Naive thymus-derived CD8-positive, alpha-beta T cell (primary cell): Measurements from ENCODE around the gene GCSAM. TPM values are rescaled to one million over a fixed set of nuclear protein-coding genes. Genes with fewer than 3 reads are reported as not detected.
A peak's percentile ranks its signal among the peaks of the same experiment; 100 is the strongest.

ENCODE experiments used
- ATAC-seq, 2 donors: fragments of 150-1000 bp; cut with Tn5 transposase in 1 of 2; sonication (Bioruptor Pico), chemical (Tn5 transposase) in 1 of 2; 1 replicate in 1 of 2; 2 replicates in 1 of 2; pipeline ENCODE4 v1.10.0; 2021; ENCODE audit warnings: mild to moderate bottlenecking in 2 of 2, moderate library complexity in 2 of 2
- POLR2A ChIA-PET: fragments of 350-600 bp; sonication (Branson Sonifier 250); formaldehyde crosslinking; loops from one replicate; lab custom pipeline; 2021; ENCODE audit warnings: antibody characterized with exemption; lab: Charles Lee
- DNase-seq, 10 donors: peaks; one replicate each; pipeline versions ENCODE4 v3.0.0 to v3.0.0-alpha.2; 2020 to 2022
- H3K27ac Mint-ChIP-seq, 10 donors: one replicate each; pipeline ENCODE4 v1.8.0; 2020 to 2022; ENCODE audit warnings: mild to moderate bottlenecking in 10 of 10, mixed read lengths in 10 of 10, moderate library complexity in 4 of 10, inconsistent platforms in 1 of 10
- H3K27me3 Mint-ChIP-seq, 5 donors: one replicate each; pipeline ENCODE4 v1.8.0; 2021 to 2022; ENCODE audit warnings: mixed read lengths in 5 of 5
- H3K36me3 Mint-ChIP-seq, 3 donors: one replicate each; pipeline ENCODE4 v1.8.0; 2020 to 2022; ENCODE audit warnings: mixed read lengths in 3 of 3, mild to moderate bottlenecking in 2 of 3, inconsistent platforms in 1 of 3
- H3K4me1 Mint-ChIP-seq, 4 donors: one replicate each; pipeline ENCODE4 v1.8.0; 2021 to 2022; ENCODE audit warnings: mixed read lengths in 4 of 4
- H3K4me3 Mint-ChIP-seq, 10 donors: one replicate each; pipeline ENCODE4 v1.8.0; 2020 to 2022; ENCODE audit warnings: mild to moderate bottlenecking in 10 of 10, mixed read lengths in 10 of 10, moderate library complexity in 6 of 10, inconsistent platforms in 1 of 10
- H3K9me3 Mint-ChIP-seq, 9 donors: one replicate each; pipeline ENCODE4 v1.8.0; 2020 to 2022; ENCODE audit warnings: mixed read lengths in 9 of 9, mild to moderate bottlenecking in 3 of 9, inconsistent platforms in 1 of 9, moderate library complexity in 1 of 9
- polyA plus RNA-seq, 3 donors: library from polyadenylated mRNA; unstranded; fragments of 300-500 nt; fragmentation: Illumina TruSeq; gene quantifications; one replicate each; pipeline ENCODE4 v1.2.3, GENCODE V29; 2021
- total RNA-seq, 8 experiments: library from RNA in 2 of 8; stranded (reverse) in 2 of 8; gene quantifications; one replicate each; pipeline ENCODE4 v1.2.3 and lab custom pipeline; 2021 to 2026

Gene GCSAM
- total and polyA plus RNA-seq, 5 experiments from 2014 or later: 15.1 to 25.3 (median 18.1) TPM

DNA sequence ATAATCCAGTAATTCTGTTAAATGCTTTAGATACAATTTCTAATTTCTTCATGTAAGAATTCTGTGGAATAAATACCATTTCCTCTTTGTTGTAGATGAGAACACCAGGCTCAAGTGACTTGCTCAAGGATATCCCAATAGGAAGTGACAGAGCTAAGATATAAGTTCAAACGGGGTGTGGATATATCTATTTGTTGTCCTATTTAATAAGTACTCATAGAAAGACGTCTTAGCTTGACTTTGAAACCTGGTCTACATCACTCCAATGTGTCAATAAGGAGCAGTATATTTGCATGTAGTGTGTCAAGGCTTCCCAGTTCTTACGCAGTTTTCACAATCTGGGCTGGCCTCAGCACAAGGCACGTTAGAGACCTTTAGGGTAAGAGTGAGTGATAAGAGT lies 4.7 kb upstream of the GCSAM start:
- ATAC-seq: no peak
- H3K4me3 Mint-ChIP-seq: no peak overlapping the region
- POLR2A ChIA-PET: no interaction called here
- peak overlapping the region in 3 of 10 donors; percentile 15 to 98 (median 17) for H3K27ac Mint-ChIP-seq
- no peaks in the 10 kb centered on the region for H3K9me3 Mint-ChIP-seq
- DNase-seq: no peak
- no peaks in the 10 kb centered on the region for H3K36me3 Mint-ChIP-seq
- peaks cover 18 to 56% (median 53%) of the 10 kb centered on the region in 4 donors for H3K4me1 Mint-ChIP-seq
- no peaks in the 10 kb centered on the region for H3K27me3 Mint-ChIP-seq

DNA sequence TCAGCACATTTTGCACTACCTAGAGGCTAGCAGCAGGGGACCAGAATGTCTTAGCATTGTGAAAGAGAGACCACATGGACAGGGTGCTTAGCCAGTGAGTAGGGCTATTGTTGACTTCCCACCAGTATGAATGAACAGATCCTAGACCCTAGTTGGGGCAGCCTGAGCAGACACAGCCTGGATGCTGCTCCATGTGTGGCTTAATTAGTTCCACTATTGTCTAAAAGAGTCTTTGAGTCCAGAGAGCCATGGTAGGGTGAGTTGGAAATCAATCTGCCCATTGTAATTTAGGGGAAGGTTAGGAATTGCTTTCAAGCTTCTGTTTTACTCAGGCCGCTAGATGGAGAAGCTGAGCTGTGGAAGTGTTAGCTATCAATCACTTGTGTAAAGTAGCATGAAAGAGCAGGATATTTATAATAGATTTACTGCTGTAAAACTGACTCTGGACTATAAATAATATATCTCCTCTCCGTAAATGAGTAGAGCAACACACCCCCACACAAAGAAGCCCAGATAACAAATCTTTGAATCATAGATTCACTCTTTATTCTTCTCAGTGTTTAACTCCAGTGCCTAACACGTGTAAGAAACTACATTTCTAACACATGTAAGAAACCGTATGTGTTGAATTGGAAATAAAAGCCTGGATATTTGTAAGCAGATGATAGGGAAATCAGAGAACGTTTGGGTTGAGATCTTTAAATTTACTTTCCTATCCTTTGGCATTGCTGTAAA lies 4.1 kb upstream of the GCSAM start:
- H3K4me3 Mint-ChIP-seq: no peak overlapping the region
- H3K4me1 Mint-ChIP-seq: peaks cover 21 to 63% (median 59%) of the 10 kb centered on the region in 4 donors

DNA sequence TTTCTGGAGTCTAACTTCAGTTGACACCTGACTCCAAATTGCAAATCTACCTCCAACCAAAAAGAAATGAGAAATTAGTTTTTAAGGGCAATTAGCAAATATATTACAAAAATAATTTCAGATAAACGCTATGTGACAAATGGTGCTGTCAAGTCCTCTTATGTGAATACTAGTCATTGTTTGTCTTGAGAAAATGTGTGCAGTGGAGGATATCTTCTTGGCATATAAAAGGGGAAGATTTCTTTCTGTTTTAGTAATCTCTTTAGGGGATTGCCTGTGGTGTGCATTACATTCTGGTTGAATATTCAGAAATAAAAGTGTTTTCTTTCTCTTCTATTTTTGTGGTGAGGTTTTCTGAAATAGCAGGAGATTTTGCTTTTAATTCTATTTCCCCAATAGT lies 3.0 kb upstream of the GCSAM start:
- no peak for ATAC-seq
- DNase-seq: no peak
- H3K9me3 Mint-ChIP-seq: no peaks in the 10 kb centered on the region
- peaks cover 23 to 69% (median 66%) of the 10 kb centered on the region in 4 donors for H3K4me1 Mint-ChIP-seq
- POLR2A ChIA-PET: no interaction called here
- peak overlapping the region in 1 of 10 donors; percentile 28 for H3K4me3 Mint-ChIP-seq
- peak overlapping the region in 9 of 10 donors; percentile 25 to 99 (median 74) for H3K27ac Mint-ChIP-seq
- no peaks in the 10 kb centered on the region for H3K36me3 Mint-ChIP-seq
- no peaks in the 10 kb centered on the region for H3K27me3 Mint-ChIP-seq

More for the DNA sequence above, 4.1 kb upstream of the GCSAM start:
- no peaks in the 10 kb centered on the region for H3K9me3 Mint-ChIP-seq
- no peak for ATAC-seq
- POLR2A ChIA-PET: interaction anchor here (0.6 kb wide), 1 partner anchor 22 kb away, joined by 3 read pairs; no protein-coding TSS in a partner anchor
- no peaks in the 10 kb centered on the region for H3K27me3 Mint-ChIP-seq
- DNase-seq: peak in 8 of 10 donors; percentile 13 to 66 (median 38)
- no peaks in the 10 kb centered on the region for H3K36me3 Mint-ChIP-seq
- peak overlapping the region; percentile 11 to 98 (median 52) for H3K27ac Mint-ChIP-seq

DNA sequence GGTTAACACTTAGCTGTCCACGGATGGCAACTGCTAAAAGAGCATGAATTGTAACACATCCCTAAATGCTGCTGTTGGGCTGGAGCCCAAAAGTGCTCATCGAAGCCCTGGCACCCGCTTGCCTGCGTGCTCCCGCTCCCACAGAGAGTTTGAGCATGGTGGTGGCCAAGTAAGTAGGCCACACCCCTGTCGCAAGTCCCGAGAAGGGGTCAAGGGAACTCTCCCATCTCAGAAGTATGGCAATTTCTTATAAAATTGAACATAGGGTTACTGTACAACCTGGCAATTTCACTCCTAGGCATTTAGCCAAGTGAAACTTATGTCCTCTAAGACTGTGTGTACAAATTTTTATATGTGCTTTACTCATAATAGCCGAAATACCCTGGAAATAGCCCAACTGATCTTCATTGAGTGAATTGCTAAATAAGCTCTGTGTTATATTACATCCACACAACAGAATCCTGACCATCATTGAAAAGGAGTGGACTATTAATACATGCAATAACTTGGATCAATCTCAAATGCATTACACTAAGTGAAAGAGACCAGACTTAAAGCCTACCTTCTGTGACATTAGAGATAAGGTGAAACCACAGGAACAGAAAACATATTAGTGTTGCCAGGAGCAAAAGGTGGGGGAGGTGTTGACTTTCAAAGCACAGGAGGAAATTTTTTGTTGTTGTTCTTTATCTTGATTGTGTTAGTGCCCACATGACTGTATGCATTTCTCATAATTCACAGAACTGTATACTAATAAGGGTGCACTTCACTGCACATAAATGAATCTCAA lies 1.5 kb upstream of the GCSAM start:
- Mint-ChIP-seq H3K4me1 (peaks cover 35 to 83% (median 81%) of the 10 kb centered on the region in 4 donors), H3K27ac (peak overlapping the region; percentile 93 to 99 (median 98)), H3K9me3 (no peaks in the 10 kb centered on the region), H3K36me3 (peaks cover 0 to 5% (median 0%) of the 10 kb centered on the region in 3 donors), H3K4me3 (peak overlapping the region; percentile 12 to 100 (median 62)), H3K27me3 (no peaks in the 10 kb centered on the region)
- ATAC-seq: peak; percentile 10 to 28
- POLR2A ChIA-PET: interaction anchor here (0.6 kb wide), 1 partner anchor 385 kb away, joined by 3 read pairs; no protein-coding TSS in a partner anchor
- DNase-seq: peak in 3 of 10 donors; percentile 14 to 49 (median 42)

DNA sequence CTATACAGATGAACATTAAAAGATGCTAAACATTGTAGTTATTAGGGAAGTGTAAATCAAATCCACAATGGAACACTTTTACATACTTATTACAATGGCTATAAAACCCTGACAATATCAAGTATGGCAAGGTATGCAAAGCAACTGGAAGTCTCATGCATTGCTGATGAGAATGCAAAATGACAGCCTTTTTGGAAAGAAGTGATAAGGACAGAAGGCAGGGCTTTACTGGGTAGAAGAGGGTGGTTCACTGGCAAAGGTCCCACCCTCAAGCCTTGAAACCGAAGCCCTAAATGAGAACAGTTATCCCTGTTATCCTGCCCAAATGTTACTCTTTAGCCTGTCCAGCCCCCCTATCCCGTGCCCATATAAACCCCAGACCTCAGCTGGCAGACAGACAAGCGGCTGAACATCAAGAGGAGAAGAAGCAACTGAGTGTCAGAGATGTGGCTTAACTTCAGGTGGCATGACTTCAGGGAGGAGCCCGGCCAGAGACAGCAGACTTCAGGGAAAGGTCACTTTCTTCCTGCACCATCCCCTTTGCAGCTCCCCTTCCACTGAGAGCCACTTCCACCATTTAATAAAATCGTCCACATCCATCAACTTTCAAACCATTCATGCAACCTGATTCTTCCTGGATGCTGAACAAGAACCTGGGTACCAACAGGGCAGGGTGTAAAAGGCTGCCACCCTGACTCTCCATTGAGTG lies 732 bp upstream of the GCSAM start:
- H3K36me3 Mint-ChIP-seq: peaks cover 0 to 5% (median 0%) of the 10 kb centered on the region in 3 donors
- ATAC-seq (no peak), DNase-seq (no peak)
- peak overlapping the region; percentile 93 to 99 (median 98) for H3K27ac Mint-ChIP-seq
- peak overlapping the region; percentile 89 to 100 (median 95) for H3K4me3 Mint-ChIP-seq
- no peaks in the 10 kb centered on the region for H3K27me3 Mint-ChIP-seq
- no peaks in the 10 kb centered on the region for H3K9me3 Mint-ChIP-seq
- H3K4me1 Mint-ChIP-seq: peaks cover 42 to 90% (median 87%) of the 10 kb centered on the region in 4 donors
- POLR2A ChIA-PET: interaction anchor here (0.6 to 1.4 kb wide), 3 partner anchors 23 to 386 kb away, joined by 3 to 7 read pairs (median 3); no protein-coding TSS in a partner anchor

DNA sequence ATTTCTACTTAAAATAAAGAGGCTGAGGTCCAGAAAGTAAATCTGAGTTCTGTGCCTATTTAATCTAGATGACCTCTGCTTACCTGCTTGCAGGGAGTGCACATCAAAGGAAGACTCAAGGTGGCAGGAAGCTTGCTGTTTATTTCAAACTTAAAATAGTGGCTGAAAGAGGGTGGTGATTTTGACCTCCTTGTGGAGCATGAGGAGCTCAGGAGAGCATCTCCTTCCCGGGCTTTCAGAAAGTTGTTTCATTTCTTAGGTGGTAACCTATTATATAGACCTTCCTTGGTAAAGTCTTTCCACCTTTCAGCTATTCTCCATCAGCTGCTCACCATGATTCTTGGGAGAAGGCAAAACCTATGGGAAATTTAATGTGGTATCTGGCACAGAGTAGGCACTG lies 494 bp downstream of the GCSAM start:
- POLR2A ChIA-PET: interaction anchor here (0.6 to 1.4 kb wide), 4 partner anchors 9 to 665 kb away, joined by 3 to 7 read pairs (median 4); no protein-coding TSS in a partner anchor
- H3K4me1 Mint-ChIP-seq: peaks cover 50 to 94% (median 93%) of the 10 kb centered on the region in 4 donors
- peak overlapping the region; percentile 93 to 99 (median 98) for H3K27ac Mint-ChIP-seq
- no peaks in the 10 kb centered on the region for H3K9me3 Mint-ChIP-seq
- peaks cover 0 to 5% (median 0%) of the 10 kb centered on the region in 3 donors for H3K36me3 Mint-ChIP-seq
- no peak for DNase-seq
- no peak for ATAC-seq
- no peaks in the 10 kb centered on the region for H3K27me3 Mint-ChIP-seq
- peak overlapping the region; percentile 89 to 100 (median 95) for H3K4me3 Mint-ChIP-seq

DNA sequence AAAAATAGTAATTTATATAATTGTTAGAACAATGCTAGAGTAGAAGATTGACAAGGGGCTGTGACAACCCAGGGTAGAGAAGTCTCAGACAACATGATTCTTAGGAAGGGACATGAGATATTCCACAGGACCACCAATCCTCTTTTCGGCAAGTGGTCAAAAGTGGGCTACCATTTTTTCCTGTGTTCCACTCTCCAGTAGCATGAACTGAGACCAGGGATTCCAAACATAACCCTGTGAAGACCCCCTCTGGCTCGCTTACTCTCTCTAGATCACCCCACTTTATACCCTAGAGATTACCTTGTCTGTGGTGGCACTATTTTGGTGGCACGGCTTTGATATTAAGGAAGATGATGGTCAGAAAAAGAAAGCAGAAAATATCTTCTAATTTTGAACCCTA lies 960 bp downstream of the GCSAM start:
- Mint-ChIP-seq H3K4me1 (peaks cover 47 to 94% (median 93%) of the 10 kb centered on the region in 4 donors), H3K27ac (peak overlapping the region; percentile 84 to 99 (median 98)), H3K4me3 (peak overlapping the region; percentile 89 to 100 (median 95)), H3K27me3 (no peaks in the 10 kb centered on the region), H3K9me3 (no peaks in the 10 kb centered on the region), H3K36me3 (peaks cover 0 to 5% (median 0%) of the 10 kb centered on the region in 3 donors)
- DNase-seq: no peak
- POLR2A ChIA-PET: interaction anchor here (0.8 kb wide), 1 partner anchor 8 kb away, joined by 4 read pairs; no protein-coding TSS in a partner anchor
- ATAC-seq: no peak

DNA sequence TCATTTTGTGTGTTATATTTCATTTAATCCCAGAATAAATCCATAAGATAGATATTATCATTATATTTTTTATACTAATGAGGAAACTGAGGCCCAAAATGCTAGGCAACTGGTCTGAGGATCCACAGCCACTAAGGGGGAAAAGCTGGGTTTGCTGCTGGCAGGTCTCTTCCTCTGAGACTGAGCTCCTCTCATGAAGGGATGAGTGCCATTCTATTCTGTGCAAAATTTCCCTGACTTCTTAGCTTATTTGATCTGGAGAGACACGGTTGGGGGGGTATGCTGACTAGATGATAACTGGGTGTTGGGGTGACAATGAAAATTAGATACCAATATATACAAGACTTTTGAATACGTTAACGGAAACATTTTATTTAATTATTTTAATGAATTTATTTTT lies 1.9 kb downstream of the GCSAM start:
- H3K27ac Mint-ChIP-seq: peak overlapping the region; percentile 78 to 94 (median 88)
- ATAC-seq (no peak), DNase-seq (no peak)
- peaks cover 53 to 95% (median 94%) of the 10 kb centered on the region in 4 donors for H3K4me1 Mint-ChIP-seq
- H3K36me3 Mint-ChIP-seq: peaks cover 0 to 11% (median 0%) of the 10 kb centered on the region in 3 donors
- H3K27me3 Mint-ChIP-seq: no peaks in the 10 kb centered on the region
- no peaks in the 10 kb centered on the region for H3K9me3 Mint-ChIP-seq
- peak overlapping the region in 8 of 10 donors; percentile 40 to 79 (median 65) for H3K4me3 Mint-ChIP-seq
- POLR2A ChIA-PET: interaction anchor here (0.9 kb wide), 1 partner anchor 152 kb away, joined by 4 read pairs; the partner anchor contains the start of gene ABHD10

DNA sequence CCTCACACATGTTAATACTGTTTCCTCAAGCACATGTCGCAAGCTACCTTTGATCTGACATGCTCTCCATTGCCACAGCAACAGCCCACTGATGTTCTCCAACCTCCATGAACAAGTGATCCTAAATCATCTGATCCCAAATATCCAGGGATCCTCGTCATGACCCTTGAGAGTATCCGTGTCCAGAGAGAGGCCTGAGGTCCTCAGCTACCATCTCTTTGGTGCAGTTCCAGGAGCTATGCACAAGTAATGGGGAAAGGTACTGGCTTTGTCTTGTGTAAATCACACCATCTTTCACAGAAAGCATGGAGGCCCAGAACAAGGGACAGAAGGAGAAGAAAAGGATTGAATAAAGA lies 2.4 kb downstream of the GCSAM start:
- Mint-ChIP-seq H3K36me3 (peaks cover 0 to 16% (median 0%) of the 10 kb centered on the region in 3 donors), H3K27me3 (no peaks in the 10 kb centered on the region), H3K27ac (peak overlapping the region; percentile 83 to 96 (median 91)), H3K4me3 (peak overlapping the region in 9 of 10 donors; percentile 4 to 81 (median 40)), H3K4me1 (peaks cover 54 to 96% (median 94%) of the 10 kb centered on the region in 4 donors), H3K9me3 (no peaks in the 10 kb centered on the region)
- ATAC-seq (no peak), DNase-seq (no peak)
- POLR2A ChIA-PET: interaction anchor here (0.9 kb wide), 1 partner anchor 152 kb away, joined by 4 read pairs; the partner anchor contains the start of gene ABHD10

DNA sequence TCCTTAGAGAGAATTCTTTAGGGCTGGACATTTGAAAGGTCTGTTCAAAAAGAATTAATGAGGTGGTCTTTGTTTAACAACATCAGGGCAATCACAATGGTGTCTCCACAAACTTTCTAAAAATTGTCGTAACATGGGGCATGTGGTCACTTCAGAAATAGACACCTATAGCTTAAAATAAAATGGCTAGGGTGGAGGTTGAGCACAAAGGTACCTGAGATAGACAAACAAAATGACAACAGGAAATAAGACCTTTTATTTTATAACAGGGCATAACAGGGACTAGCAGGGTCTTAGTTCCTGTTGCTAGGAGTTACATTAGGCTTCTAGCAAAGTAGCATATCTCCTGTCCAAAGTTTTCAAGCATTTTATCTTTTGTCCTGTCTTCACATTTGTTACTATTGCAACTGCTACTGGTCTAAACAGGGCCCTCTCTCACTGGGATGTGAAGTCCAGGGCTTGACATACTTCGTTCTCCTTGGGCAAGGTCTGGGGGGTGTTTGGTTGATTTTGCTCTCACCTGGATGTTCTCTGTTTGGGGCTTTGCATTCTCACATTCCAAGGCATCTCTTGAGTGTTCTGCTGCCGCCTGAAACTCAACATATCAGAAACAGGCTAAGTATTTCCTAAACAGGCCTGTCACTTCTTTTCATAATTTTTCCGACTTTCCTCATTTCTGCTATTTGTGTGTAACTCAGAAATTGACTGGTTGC lies 3.0 kb downstream of the GCSAM start:
- Mint-ChIP-seq H3K4me3 (peak overlapping the region in 9 of 10 donors; percentile 8 to 81 (median 44)), H3K9me3 (no peaks in the 10 kb centered on the region), H3K27me3 (no peaks in the 10 kb centered on the region), H3K4me1 (peaks cover 53 to 96% (median 94%) of the 10 kb centered on the region in 4 donors), H3K27ac (peak overlapping the region; percentile 83 to 96 (median 91)), H3K36me3 (peaks cover under 1 to 21% (median 5%) of the 10 kb centered on the region in 3 donors)
- POLR2A ChIA-PET: interaction anchor here (0.6 to 1.0 kb wide), 2 partner anchors 27 to 343 kb away, joined by 3 read pairs; no protein-coding TSS in a partner anchor
- ATAC-seq: no peak
- DNase-seq: peak in 1 of 10 donors; percentile 26
